GM23248 (cell line): ENCODE measurements around the gene SUCLG1.

Experiments used
- EZH2 ChIP-seq: fragments of 200-600 bp; sonication (generic); IDR thresholded peaks from 2 replicates; pipeline ENCODE4 v1.6.1; 2018; ENCODE audit warnings: antibody characterized with exemption, mild to moderate bottlenecking; ENCODE audit not compliant: insufficient read depth, poor library complexity, severe bottlenecking
- EZH2phosphoT487 ChIP-seq: fragments of 200-600 bp; sonication (generic); IDR thresholded peaks from 2 replicates; pipeline ENCODE4 v1.6.1; 2018; ENCODE audit warnings: antibody characterized with exemption, moderate library complexity, mild to moderate bottlenecking, low read depth; ENCODE audit not compliant: insufficient read depth

DNA sequence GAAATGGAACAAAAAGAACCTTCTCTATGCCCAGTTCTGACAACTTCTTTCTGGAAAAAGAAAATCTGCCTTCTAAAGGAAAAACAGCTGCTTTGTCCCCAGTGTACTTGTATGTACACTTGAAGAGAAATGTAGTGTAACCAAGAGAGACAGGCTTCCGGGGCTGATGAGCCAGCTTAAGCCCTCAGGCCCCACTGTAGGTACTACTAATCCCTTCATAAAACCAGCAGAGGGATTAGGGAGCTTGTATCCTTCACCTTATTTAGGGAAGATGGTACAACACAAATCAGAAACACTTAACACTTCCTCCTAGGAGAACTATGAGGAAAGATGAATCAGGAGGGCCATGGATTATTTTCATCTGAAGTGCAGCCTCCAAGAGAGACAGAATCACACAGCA lies 18.8 kb upstream of the SUCLG1 start:
- TF ChIP-seq EZH2, result no peak
- no peak for TF ChIP-seq EZH2phosphoT487
